ENCODE data around the gene SLC6A7.
"Not testable (repeated sequence)": the region's sequence is repeated elsewhere in the genome, so short reads cannot be mapped to it uniquely, and the experiment has no call there.

SLC6A7 gene

GRCh38 chr5:150245808-150246207 lies 55.9 kb downstream of the SLC6A7 start:
- DNase-seq: no peak

GRCh38 chr5:150246429-150246828 lies 56.6 kb downstream of the SLC6A7 start:
- no peak for DNase-seq

- no peak for DNase-seq
These were observed 57.0 kb downstream of the SLC6A7 start for GRCh38 chr5:150246835-150247234.

GRCh38 chr5:150247726-150248125 lies 57.9 kb downstream of the SLC6A7 start:
- no peak for DNase-seq

- not testable (repeated sequence) for DNase-seq
These were observed 58.6 kb downstream of the SLC6A7 start for GRCh38 chr5:150248493-150248892.

GRCh38 chr5:150248946-150249345 lies 59.1 kb downstream of the SLC6A7 start:
- DNase-seq: no peak

GRCh38 chr5:150249744-150250143 lies 59.9 kb downstream of the SLC6A7 start:
- DNase-seq: no peak

GRCh38 chr5:150251504-150251903 lies 61.6 kb downstream of the SLC6A7 start:
- no peak for DNase-seq

- DNase-seq: no peak
These were observed 62.6 kb downstream of the SLC6A7 start for GRCh38 chr5:150252489-150252888.

GRCh38 chr5:150253416-150254208 lies 63.8 kb downstream of the SLC6A7 start:
- no peak for DNase-seq

GRCh38 chr5:150254363-150254762 lies 64.5 kb downstream of the SLC6A7 start:
- no peak for DNase-seq

GRCh38 chr5:150254774-150255173 lies 64.9 kb downstream of the SLC6A7 start:
- DNase-seq: no peak

- DNase-seq: no peak
These were observed 66.0 kb downstream of the SLC6A7 start for GRCh38 chr5:150255659-150256409.

GRCh38 chr5:150256410-150257064 lies 66.7 kb downstream of the SLC6A7 start:
- no peak for DNase-seq

GRCh38 chr5:150257424-150257823 lies 67.6 kb downstream of the SLC6A7 start:
- DNase-seq: no peak

GRCh38 chr5:150258130-150258529 lies 68.3 kb downstream of the SLC6A7 start:
- no peak for DNase-seq

Data from midbrain (tissue), 1 donor.